ENCODE results near the gene UNC5B.

Gene UNC5B

GRCh38 chr10:71317739-71318138 is 105.4 kb downstream of the UNC5B start:
- DNase-seq (ENCODE audit: low read depth): no peak
- TF ChIP-seq, protein P1, sequence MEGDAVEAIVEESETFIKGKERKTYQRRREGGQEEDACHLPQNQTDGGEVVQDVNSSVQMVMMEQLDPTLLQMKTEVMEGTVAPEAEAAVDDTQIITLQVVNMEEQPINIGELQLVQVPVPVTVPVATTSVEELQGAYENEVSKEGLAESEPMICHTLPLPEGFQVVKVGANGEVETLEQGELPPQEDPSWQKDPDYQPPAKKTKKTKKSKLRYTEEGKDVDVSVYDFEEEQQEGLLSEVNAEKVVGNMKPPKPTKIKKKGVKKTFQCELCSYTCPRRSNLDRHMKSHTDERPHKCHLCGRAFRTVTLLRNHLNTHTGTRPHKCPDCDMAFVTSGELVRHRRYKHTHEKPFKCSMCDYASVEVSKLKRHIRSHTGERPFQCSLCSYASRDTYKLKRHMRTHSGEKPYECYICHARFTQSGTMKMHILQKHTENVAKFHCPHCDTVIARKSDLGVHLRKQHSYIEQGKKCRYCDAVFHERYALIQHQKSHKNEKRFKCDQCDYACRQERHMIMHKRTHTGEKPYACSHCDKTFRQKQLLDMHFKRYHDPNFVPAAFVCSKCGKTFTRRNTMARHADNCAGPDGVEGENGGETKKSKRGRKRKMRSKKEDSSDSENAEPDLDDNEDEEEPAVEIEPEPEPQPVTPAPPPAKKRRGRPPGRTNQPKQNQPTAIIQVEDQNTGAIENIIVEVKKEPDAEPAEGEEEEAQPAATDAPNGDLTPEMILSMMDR (IDR thresholded peaks at IDR 0.05; ENCODE audit: control insufficient read depth, insufficient read depth, low read depth, low read length, missing control alignments): no peak
- H3K4me3 ChIP-seq (ENCODE audit: control insufficient read depth, low read depth, low read length): no peak overlapping the region

GRCh38 chr10:71319042-71319799 is 106.9 kb downstream of the UNC5B start, which contains the start of gene SLC29A3:
Gene SLC29A3 (plus strand): TSS chr10:71319259. CDS start chr10:71319310, 51 bp downstream.
- peak; percentile 32 for DNase-seq (ENCODE audit: low read depth)
- peak within 1 kb of the TSS; percentile 90 for H3K4me3 ChIP-seq (ENCODE audit: control insufficient read depth, low read depth, low read length)
- TF ChIP-seq, protein P1 (IDR thresholded peaks at IDR 0.05; ENCODE audit: control insufficient read depth, insufficient read depth, low read depth, low read length, missing control alignments): peak; percentile 81

- no peak for DNase-seq (ENCODE audit: low read depth)
- TF ChIP-seq, protein P1 (IDR thresholded peaks at IDR 0.05; ENCODE audit: control insufficient read depth, insufficient read depth, low read depth, low read length, missing control alignments): no peak
Observed at GRCh38 chr10:71319800-71320392, 107.5 kb downstream of the UNC5B start.

DNA sequence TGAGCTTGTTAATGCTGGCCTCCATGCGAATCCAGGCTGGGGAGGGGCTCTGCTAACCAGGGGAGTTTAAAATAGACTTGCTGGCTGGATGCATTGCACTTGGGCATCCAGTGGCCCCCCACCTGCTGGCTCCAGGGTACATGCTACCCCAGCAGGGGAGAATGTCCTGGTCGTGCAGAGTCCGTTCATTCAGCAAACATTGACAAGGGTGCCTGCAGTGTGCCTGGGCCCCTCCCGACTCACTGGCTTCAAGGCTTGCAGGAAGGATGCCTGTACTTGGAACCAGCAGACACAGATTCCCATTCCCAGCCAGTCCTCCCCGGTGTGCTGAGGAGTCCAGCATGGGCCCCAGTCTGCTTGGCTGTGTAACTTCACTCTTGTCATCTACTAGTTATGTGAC is 108.2 kb downstream of the UNC5B start:
- TF ChIP-seq, protein P1 (IDR thresholded peaks at IDR 0.05; ENCODE audit: control insufficient read depth, insufficient read depth, low read depth, low read length, missing control alignments): no peak

More at GRCh38 chr10:71319800-71320392, 107.5 kb downstream of the UNC5B start:
- peak overlapping the region; percentile 90 for H3K4me3 ChIP-seq (ENCODE audit: control insufficient read depth, low read depth, low read length)

GRCh38 chr10:71321386-71321785 is 109.0 kb downstream of the UNC5B start:
- DNase-seq (ENCODE audit: low read depth): no peak
- no peak overlapping the region for H3K4me3 ChIP-seq (ENCODE audit: control insufficient read depth, low read depth, low read length)
- TF ChIP-seq, protein P1 (IDR thresholded peaks at IDR 0.05; ENCODE audit: control insufficient read depth, insufficient read depth, low read depth, low read length, missing control alignments): no peak

More for the DNA sequence above, 108.2 kb downstream of the UNC5B start:
- DNase-seq (ENCODE audit: low read depth): no peak
- H3K4me3 ChIP-seq (ENCODE audit: control insufficient read depth, low read depth, low read length): no peak overlapping the region

- no peak overlapping the region for H3K4me3 ChIP-seq (ENCODE audit: control insufficient read depth, low read depth, low read length)
- TF ChIP-seq, protein P1 (IDR thresholded peaks at IDR 0.05; ENCODE audit: control insufficient read depth, insufficient read depth, low read depth, low read length, missing control alignments): no peak
- no peak for DNase-seq (ENCODE audit: low read depth)
Observed at GRCh38 chr10:71323407-71323806, 111.0 kb downstream of the UNC5B start.
